Upper lobe of left lung (tissue), 6 donors: ENCODE results near the gene MYBBP1A. TPM values are rescaled to one million over a fixed set of nuclear protein-coding genes. Genes with fewer than 3 reads are reported as not detected.
"Not testable (repeated sequence)": the region's sequence is repeated elsewhere in the genome, so short reads cannot be mapped to it uniquely, and the experiment has no call there.

Experiments
- ATAC-seq, 2 donors: fragments of 200-7000 bp; cut with Tn5 transposase; one replicate each; pipeline ENCODE4 v1.9.1; 2022; ENCODE audit warnings: mild to moderate bottlenecking in 2 of 2, moderate library complexity in 2 of 2; ENCODE audit not compliant: low FRiP score in 2 of 2
- DNase-seq, 2 donors: peaks; one replicate each; pipeline ENCODE4 v3.0.0-alpha.2; 2019 to 2020
- H3K27ac ChIP-seq, 4 donors: fragments of 200-600 bp; sonication (generic); one replicate each; pipeline ENCODE4 v1.5.1; 2016 to 2019
- H3K27me3 ChIP-seq, 4 donors: fragments of 200-600 bp; sonication (generic); one replicate each; pipeline ENCODE4 v1.5.1; 2017 to 2019
- H3K36me3 ChIP-seq, 4 donors: fragments of 200-600 bp; sonication (generic); one replicate each; pipeline ENCODE4 v1.5.1; 2016 to 2019
- H3K4me1 ChIP-seq, 4 donors: fragments of 200-600 bp; sonication (generic); one replicate each; pipeline ENCODE4 v1.5.1; 2018 to 2019
- H3K4me3 ChIP-seq, 4 donors: fragments of 200-600 bp; sonication (generic); one replicate each; pipeline ENCODE4 v1.5.1; 2017 to 2019; ENCODE audit warnings: mild to moderate bottlenecking in 2 of 4, moderate library complexity in 1 of 4
- H3K9me3 ChIP-seq, 4 donors: fragments of 200-600 bp; sonication (generic); one replicate each; pipeline ENCODE4 v1.5.1; 2018 to 2019
- EP300 ChIP-seq, 4 donors: sonication (generic); formaldehyde crosslinking; IDR thresholded peaks; one replicate each; pipeline ENCODE4 v1.5.1; 2017; ENCODE audit warnings: antibody characterized with exemption in 4 of 4, control low read depth in 2 of 4
- POLR2A ChIP-seq, 4 donors: fragments of 450-650 bp; IDR thresholded peaks; one replicate each; pipeline ENCODE4 v1.5.1; 2016 to 2017; ENCODE audit warnings: antibody characterized with exemption in 4 of 4, mild to moderate bottlenecking in 2 of 4
- POLR2AphosphoS5 ChIP-seq, 2 donors: sonication (generic); formaldehyde crosslinking; IDR thresholded peaks; one replicate each; pipeline ENCODE4 v1.5.1; 2017; ENCODE audit warnings: antibody characterized with exemption in 2 of 2
- WGBS, 2 donors: methylation state at CpG; one replicate each; pipeline ENCODE4 v1.1.5; 2017 to 2018; 5-methylcytosine and 5-hydroxymethylcytosine counted together
- total RNA-seq, 6 donors: library from RNA; depleted of rRNA in 4 of 6; stranded (reverse); fragments of >200 nt in 4 of 6; gene quantifications; one replicate each; pipeline versions ENCODE4 v1.1.0 to v1.2.1, GENCODE V29; 2016 to 2021
- TF ChIP-seq, protein P1 (sequence below), 6 experiments: fragments of 450-650 bp in 4 of 6; fragments of 200-600 bp in 2 of 6; sonication (generic) in 2 of 6; IDR thresholded peaks; one replicate each; pipeline ENCODE4 v1.5.1; 2016 to 2019; ENCODE audit warnings: antibody characterized with exemption in 6 of 6
- donor health status: DM: no; HTN: no; CAD: no; lungs with moderate emphysema.
- donor health status: DM: no; HTN: yes; CAD: no; lungs with severe emphysema.

MYBBP1A gene
- total RNA-seq, 6 donors from 2014 or later, result 45.2 to 151 (median 57.3) TPM

DNA sequence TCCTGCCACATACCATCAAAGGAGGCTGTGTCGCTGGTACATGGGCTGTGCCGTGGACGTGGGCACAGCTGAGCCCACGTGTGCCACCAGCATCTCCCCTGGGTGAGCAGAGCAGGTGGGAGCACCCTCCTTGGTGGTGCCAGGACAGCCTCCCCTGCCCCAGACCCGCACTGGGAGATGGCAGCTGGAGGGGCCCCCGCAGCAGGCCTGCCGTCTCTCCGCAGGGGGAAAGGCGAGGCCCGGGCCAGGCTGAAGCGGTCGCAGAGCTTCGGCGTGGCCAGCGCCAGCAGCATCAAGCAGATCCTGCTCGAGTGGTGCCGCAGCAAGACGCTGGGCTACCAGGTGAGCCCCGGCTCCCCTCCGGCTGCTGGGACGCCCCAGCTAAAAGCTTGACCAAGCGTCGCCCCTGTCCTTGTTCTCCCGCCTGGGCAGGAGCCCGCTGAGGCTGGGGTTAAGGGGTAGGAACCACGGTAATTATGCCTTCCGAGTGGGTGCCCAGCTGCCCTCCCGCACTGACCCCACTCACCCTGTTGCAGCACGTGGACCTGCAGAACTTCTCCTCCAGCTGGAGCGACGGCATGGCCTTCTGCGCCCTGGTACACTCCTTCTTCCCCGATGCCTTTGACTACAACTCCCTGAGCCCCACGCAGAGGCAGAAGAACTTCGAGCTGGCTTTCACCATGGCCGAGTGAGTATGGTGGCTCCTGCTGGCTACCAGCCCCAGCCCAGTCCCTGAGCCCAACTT lies 41.6 kb upstream of the MYBBP1A start:
- Histone ChIP-seq H3K36me3 (no peaks in the 10 kb centered on the region), H3K4me1 (peaks cover 6 to 13% (median 8%) of the 10 kb centered on the region in 4 donors), H3K27ac (peak overlapping the region in 2 of 4 donors; percentile 3 to 74), H3K9me3 (no peaks in the 10 kb centered on the region), H3K4me3 (no peak overlapping the region), H3K27me3 (no peaks in the 10 kb centered on the region)
- TF ChIP-seq POLR2AphosphoS5 (IDR thresholded peaks at IDR 0.05) (no peak), POLR2A (IDR thresholded peaks at IDR 0.05) (no peak), EP300 (IDR thresholded peaks at IDR 0.05) (no peak)
- TF ChIP-seq, protein P1, sequence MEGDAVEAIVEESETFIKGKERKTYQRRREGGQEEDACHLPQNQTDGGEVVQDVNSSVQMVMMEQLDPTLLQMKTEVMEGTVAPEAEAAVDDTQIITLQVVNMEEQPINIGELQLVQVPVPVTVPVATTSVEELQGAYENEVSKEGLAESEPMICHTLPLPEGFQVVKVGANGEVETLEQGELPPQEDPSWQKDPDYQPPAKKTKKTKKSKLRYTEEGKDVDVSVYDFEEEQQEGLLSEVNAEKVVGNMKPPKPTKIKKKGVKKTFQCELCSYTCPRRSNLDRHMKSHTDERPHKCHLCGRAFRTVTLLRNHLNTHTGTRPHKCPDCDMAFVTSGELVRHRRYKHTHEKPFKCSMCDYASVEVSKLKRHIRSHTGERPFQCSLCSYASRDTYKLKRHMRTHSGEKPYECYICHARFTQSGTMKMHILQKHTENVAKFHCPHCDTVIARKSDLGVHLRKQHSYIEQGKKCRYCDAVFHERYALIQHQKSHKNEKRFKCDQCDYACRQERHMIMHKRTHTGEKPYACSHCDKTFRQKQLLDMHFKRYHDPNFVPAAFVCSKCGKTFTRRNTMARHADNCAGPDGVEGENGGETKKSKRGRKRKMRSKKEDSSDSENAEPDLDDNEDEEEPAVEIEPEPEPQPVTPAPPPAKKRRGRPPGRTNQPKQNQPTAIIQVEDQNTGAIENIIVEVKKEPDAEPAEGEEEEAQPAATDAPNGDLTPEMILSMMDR (IDR thresholded peaks at IDR 0.05), result no peak
- no peak for DNase-seq
- 91 to 97% methylated on average over 33 to 36 of the region's 36 CpGs for whole genome bisulfite sequencing, 2 donors
- no peak for ATAC-seq

DNA sequence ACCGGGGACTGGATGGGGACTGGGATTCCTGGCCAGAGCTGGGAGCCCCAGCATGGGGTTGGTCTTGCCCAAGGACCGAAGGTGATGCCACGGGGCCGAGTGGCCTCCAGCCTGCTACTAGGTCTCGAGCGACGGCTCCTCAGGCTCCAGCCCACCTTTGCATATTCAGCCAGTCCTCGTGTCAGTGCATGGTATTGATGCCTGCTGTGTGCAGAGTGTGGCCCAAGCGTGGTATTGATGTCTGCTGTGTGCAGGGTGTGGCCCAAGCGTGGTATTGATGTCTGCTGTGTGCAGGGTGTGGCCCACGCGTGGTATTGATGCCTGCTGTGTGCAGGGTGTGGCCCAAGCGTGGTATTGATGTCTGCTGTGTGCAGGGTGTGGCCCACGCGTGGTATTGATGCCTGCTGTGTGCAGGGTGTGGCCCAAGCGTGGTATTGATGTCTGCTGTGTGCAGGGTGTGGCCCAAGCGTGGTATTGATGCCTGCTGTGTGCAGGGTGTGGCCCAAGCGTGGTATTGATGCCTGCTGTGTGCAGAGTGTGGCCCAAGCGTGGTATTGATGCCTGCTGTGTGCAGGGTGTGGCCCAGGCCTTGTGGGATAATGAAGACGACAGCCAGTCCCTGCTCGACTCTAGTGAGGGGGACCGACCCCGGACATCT lies 40.6 kb upstream of the MYBBP1A start:
- H3K4me1 ChIP-seq, result peaks cover 6 to 13% (median 8%) of the 10 kb centered on the region in 4 donors
- H3K4me3 ChIP-seq, result peak overlapping the region in 1 of 4 donors; percentile 17
- not testable (repeated sequence) for H3K27me3 ChIP-seq, DNase-seq, ATAC-seq, H3K9me3 ChIP-seq, H3K36me3 ChIP-seq
- 80 to 96% methylated on average over 1 to 23 of the region's 23 CpGs for WGBS, 2 donors
- H3K27ac ChIP-seq, result peak overlapping the region in 2 of 4 donors; percentile 3 to 21

DNA sequence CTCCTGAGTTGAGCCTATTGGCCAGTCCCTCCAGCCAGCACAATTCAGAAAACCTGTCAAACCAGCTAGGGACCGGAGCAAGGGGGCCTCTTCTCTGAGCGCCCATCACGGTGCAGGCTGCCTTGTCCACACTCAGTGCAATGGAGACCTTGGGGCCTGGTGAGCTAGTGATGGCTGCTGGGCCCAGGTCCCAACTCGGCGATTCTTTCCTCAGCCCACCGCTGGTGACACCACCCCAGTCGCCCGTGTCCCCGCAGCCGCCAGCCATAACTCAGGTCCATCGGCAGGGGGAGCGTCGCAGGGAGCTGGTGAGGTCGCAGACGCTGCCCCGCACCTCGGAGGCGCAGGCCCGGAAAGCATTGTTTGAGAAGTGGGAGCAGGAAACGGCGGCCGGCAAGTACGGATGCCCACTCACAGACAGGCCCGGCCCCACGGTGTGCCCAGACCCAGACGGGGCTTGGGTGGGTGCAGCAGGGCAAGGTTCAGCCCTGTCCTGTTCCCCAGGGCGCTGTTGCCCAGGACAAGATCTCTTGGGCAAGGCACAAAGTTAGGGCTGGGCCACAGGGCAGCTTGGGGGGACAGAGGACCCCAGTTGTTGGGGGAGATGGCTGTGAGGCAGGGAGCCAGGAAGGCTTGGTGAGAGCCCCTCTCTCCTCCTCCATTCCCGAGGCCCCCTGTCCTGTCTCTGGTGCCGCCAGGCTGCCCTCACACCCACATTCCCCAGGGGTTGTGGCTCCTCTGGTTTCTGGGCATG lies 39.9 kb upstream of the MYBBP1A start:
- ATAC-seq, result peak in 1 of 2 donors; percentile 35
- Histone ChIP-seq H3K4me3 (peak overlapping the region in 3 of 4 donors; percentile 4 to 20 (median 17)), H3K27me3 (no peaks in the 10 kb centered on the region)

DNA sequence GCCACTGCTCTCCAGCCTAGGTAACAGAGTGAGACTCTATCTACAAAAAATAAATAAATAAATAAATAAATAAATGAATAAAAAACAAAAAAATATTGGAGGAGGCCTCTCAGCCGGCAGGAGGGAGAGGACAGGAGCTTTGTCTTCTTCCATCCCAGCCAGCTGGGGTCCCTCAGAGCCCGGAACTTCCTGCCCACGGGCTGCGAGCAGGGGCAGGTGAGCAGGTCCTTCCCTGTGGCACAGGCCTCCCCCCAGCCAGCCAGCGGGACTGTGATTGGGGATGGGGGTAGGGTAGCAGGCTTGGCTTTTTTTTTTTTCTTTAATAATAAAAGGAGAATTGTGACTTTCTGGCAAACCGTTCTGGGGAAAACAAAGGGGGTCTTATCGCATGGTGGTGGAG lies 39.2 kb upstream of the MYBBP1A start:
- Histone ChIP-seq H3K4me1 (peaks cover 6 to 13% (median 8%) of the 10 kb centered on the region in 4 donors), H3K27me3 (no peaks in the 10 kb centered on the region), H3K9me3 (no peaks in the 10 kb centered on the region), H3K27ac (peak overlapping the region in 3 of 4 donors; percentile 21 to 27 (median 25)), H3K36me3 (no peaks in the 10 kb centered on the region), H3K4me3 (no peak overlapping the region)
- TF ChIP-seq, protein P1 (IDR thresholded peaks at IDR 0.05), result no peak
- TF ChIP-seq EP300 (IDR thresholded peaks at IDR 0.05) (no peak), POLR2AphosphoS5 (IDR thresholded peaks at IDR 0.05) (no peak), POLR2A (IDR thresholded peaks at IDR 0.05) (no peak)
- WGBS, 2 donors, result 88 to 93% methylated on average over 7 of the region's 7 CpGs
- DNase-seq (no peak), ATAC-seq (no peak)

More for the DNA sequence above, 39.9 kb upstream of the MYBBP1A start:
- TF ChIP-seq, protein P1 (IDR thresholded peaks at IDR 0.05), result peak; percentile 26 to 83 (median 66)
- TF ChIP-seq POLR2AphosphoS5 (IDR thresholded peaks at IDR 0.05) (no peak), EP300 (IDR thresholded peaks at IDR 0.05) (no peak), POLR2A (IDR thresholded peaks at IDR 0.05) (no peak)
- Histone ChIP-seq H3K4me1 (peaks cover 6 to 13% (median 8%) of the 10 kb centered on the region in 4 donors), H3K27ac (peak overlapping the region in 3 of 4 donors; percentile 21 to 27 (median 25)), H3K9me3 (no peaks in the 10 kb centered on the region), H3K36me3 (no peaks in the 10 kb centered on the region)
- 21 to 24% methylated on average over 14 to 24 of the region's 29 CpGs for WGBS, 2 donors
- peak; percentile 57 to 87 for DNase-seq

DNA sequence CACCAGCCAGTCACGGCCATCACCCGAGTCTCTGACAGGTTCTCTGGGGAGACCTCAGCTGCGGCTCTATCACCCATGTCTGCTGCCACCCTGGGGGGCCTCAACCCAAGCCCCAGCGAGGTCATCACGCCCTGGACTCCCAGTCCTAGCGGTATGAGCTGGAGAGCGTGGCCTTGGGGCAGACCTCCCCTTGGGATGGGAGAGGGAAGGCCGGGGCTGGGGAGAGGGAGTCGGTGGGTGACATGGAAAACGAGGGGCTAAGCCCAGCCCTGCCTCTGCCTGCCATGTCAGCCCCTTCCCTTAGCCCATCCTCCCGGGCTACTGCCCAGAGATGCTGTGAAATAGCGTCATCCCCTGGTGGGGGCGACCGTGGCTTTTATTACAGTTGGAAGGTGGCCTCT lies 37.8 kb upstream of the MYBBP1A start:
- Histone ChIP-seq H3K4me1 (peaks cover 6 to 13% (median 8%) of the 10 kb centered on the region in 4 donors), H3K4me3 (no peak overlapping the region), H3K27ac (peak overlapping the region in 3 of 4 donors; percentile 9 to 39 (median 28)), H3K9me3 (no peaks in the 10 kb centered on the region), H3K27me3 (no peaks in the 10 kb centered on the region), H3K36me3 (no peaks in the 10 kb centered on the region)
- no peak for ATAC-seq
- no peak for DNase-seq
- WGBS, 2 donors, result 89 to 92% methylated on average over 7 to 14 of the region's 14 CpGs
- TF ChIP-seq POLR2A (IDR thresholded peaks at IDR 0.05) (no peak), POLR2AphosphoS5 (IDR thresholded peaks at IDR 0.05) (no peak), EP300 (IDR thresholded peaks at IDR 0.05) (no peak)
- TF ChIP-seq, protein P1 (IDR thresholded peaks at IDR 0.05), result no peak
